ENCODE results near the gene TMEM121B. TPM values are rescaled to one million over a fixed set of nuclear protein-coding genes. Genes with fewer than 3 reads are reported as not detected.

The TMEM121B gene
- total and polyA plus RNA-seq, 3 donors from 2014 or later: 2.2 to 3.3 (median 2.9) TPM

GRCh38 chr22:17116572-17117330 lies 4.4 kb downstream of the TMEM121B start:
- Histone ChIP-seq H3K27me3 (no peaks in the 10 kb centered on the region), H3K9me3 (no peaks in the 10 kb centered on the region), H3K4me1 (no peaks in the 10 kb centered on the region), H3K4me3 (no peak overlapping the region), H3K27ac (no peak overlapping the region), H3K36me3 (ENCODE audit: low read depth, missing control alignments) (no peaks in the 10 kb centered on the region)
- TF ChIP-seq POLR2A (IDR thresholded peaks at IDR 0.05): no peak
- intact Hi-C loops (cut with DNase I; ENCODE audit: low total_unique reads): no loop called here
- no peak for DNase-seq
- WGBS, 2 donors: 66 to 68% methylated on average over 6 of the region's 6 CpGs

DNA sequence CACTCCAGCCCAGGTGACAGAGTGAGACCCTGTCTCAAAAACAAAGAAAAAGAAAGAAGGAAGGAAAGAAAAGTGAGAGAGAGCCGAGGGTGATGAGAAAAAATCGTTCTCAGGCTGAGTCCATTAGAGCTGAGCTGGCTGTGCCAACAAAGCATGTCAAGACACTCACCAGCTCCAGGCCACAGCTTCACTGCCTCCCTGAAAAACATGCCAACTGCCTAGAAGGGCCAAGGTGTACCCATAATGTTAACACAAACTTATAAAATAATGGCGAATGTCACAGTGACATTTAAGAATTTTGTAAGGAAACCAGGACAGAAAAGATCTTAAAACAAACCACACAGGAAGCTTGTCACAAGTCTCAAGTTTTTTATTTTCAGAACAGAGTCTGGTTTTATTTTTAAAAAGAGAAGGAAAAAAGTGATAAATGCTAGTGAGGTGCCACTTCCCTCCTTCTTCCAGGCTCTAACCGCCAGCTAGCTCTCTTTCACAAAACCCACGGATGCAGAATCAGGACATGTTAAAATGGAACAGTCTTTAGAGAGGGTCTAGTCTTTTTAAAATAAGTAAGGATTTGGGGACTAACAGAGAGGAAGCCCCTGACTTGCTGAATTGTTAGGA lies 5.1 kb downstream of the TMEM121B start:
- Histone ChIP-seq H3K9me3 (no peaks in the 10 kb centered on the region), H3K4me3 (no peak overlapping the region), H3K4me1 (no peaks in the 10 kb centered on the region), H3K27me3 (no peaks in the 10 kb centered on the region), H3K36me3 (ENCODE audit: low read depth, missing control alignments) (no peaks in the 10 kb centered on the region), H3K27ac (no peak overlapping the region)
- DNase-seq: no peak
- TF ChIP-seq POLR2A (IDR thresholded peaks at IDR 0.05): no peak
- TF ChIP-seq, protein P1, sequence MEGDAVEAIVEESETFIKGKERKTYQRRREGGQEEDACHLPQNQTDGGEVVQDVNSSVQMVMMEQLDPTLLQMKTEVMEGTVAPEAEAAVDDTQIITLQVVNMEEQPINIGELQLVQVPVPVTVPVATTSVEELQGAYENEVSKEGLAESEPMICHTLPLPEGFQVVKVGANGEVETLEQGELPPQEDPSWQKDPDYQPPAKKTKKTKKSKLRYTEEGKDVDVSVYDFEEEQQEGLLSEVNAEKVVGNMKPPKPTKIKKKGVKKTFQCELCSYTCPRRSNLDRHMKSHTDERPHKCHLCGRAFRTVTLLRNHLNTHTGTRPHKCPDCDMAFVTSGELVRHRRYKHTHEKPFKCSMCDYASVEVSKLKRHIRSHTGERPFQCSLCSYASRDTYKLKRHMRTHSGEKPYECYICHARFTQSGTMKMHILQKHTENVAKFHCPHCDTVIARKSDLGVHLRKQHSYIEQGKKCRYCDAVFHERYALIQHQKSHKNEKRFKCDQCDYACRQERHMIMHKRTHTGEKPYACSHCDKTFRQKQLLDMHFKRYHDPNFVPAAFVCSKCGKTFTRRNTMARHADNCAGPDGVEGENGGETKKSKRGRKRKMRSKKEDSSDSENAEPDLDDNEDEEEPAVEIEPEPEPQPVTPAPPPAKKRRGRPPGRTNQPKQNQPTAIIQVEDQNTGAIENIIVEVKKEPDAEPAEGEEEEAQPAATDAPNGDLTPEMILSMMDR (IDR thresholded peaks at IDR 0.05): no peak
- WGBS, 2 donors: 82 to 86% methylated on average over 5 of the region's 5 CpGs
- intact Hi-C loops (cut with DNase I; ENCODE audit: low total_unique reads): no loop called here

DNA sequence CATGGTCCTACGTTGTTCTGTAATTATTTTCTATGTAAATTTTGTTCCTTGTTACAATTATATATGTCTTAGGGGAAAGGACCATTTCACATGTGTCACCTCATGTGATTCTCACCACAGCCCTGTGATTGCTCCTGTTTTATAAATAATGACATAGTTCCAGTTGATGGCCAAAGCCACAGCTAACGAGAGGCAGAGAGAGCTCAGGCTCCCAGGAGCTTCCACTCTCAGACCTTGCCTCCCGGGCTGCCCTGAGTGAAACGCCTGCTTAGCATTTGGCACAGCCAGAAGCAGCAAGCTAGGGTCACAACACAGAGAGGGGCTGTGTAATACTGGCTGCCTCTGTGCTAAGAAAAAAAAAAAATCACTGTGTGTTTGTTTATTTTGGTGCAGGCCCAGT lies 5.9 kb downstream of the TMEM121B start:
- no peak for DNase-seq
- no peak for TF ChIP-seq POLR2A (IDR thresholded peaks at IDR 0.05)
- TF ChIP-seq, protein P1 (IDR thresholded peaks at IDR 0.05): no peak
- intact Hi-C loops (cut with DNase I; ENCODE audit: low total_unique reads): no loop called here

DNA sequence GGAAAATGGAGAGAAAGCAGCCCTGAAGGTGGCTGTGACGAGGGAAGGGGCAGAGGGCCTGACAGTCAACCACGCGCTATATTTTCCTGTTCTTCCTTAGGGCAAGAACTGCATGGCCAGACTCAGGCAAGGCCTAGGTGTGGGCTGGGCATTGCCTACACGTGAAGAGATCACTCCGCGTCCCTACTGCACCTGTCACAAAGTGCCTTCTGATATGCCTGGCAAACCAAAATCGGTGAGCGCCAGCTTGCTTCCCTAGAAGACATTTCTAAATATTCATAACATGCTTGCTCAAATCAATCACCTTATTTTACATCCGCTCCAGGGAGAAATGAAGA lies 6.3 kb downstream of the TMEM121B start:
- 84 to 89% methylated on average over 9 of the region's 9 CpGs for WGBS, 2 donors
- TF ChIP-seq, protein P1 (IDR thresholded peaks at IDR 0.05): no peak
- no peak for TF ChIP-seq POLR2A (IDR thresholded peaks at IDR 0.05)
- no peaks in the 10 kb centered on the region for H3K4me1 ChIP-seq
- DNase-seq: no peak
- no peaks in the 10 kb centered on the region for H3K9me3 ChIP-seq
- intact Hi-C loops (cut with DNase I; ENCODE audit: low total_unique reads): no loop called here
- H3K27ac ChIP-seq: no peak overlapping the region
- H3K27me3 ChIP-seq: no peaks in the 10 kb centered on the region
- no peaks in the 10 kb centered on the region for H3K36me3 ChIP-seq (ENCODE audit: low read depth, missing control alignments)
- no peak overlapping the region for H3K4me3 ChIP-seq

More for the DNA sequence above, 5.9 kb downstream of the TMEM121B start:
- no peaks in the 10 kb centered on the region for H3K36me3 ChIP-seq (ENCODE audit: low read depth, missing control alignments)
- no peaks in the 10 kb centered on the region for H3K4me1 ChIP-seq
- no peak overlapping the region for H3K27ac ChIP-seq
- H3K9me3 ChIP-seq: no peaks in the 10 kb centered on the region
- 44 to 47% methylated on average over 4 of the region's 4 CpGs for WGBS, 2 donors
- H3K4me3 ChIP-seq: no peak overlapping the region
- H3K27me3 ChIP-seq: no peaks in the 10 kb centered on the region

- Histone ChIP-seq H3K27ac (no peak overlapping the region), H3K4me3 (no peak overlapping the region), H3K27me3 (no peaks in the 10 kb centered on the region), H3K4me1 (no peaks in the 10 kb centered on the region), H3K36me3 (ENCODE audit: low read depth, missing control alignments) (no peaks in the 10 kb centered on the region), H3K9me3 (no peaks in the 10 kb centered on the region)
- 67 to 72% methylated on average over 13 of the region's 13 CpGs for WGBS, 2 donors
- TF ChIP-seq, protein P1 (IDR thresholded peaks at IDR 0.05): no peak
- TF ChIP-seq POLR2A (IDR thresholded peaks at IDR 0.05): no peak
- no peak for DNase-seq
- intact Hi-C loops (cut with DNase I; ENCODE audit: low total_unique reads): no loop called here
Measured at GRCh38 chr22:17114173-17114897, 6.8 kb downstream of the TMEM121B start.

All from testis (tissue), 3 donors.